ENCODE measurements around the gene UPF1.
A peak's percentile ranks its signal among the peaks of the same experiment; 100 is the strongest.

Gene UPF1

DNA sequence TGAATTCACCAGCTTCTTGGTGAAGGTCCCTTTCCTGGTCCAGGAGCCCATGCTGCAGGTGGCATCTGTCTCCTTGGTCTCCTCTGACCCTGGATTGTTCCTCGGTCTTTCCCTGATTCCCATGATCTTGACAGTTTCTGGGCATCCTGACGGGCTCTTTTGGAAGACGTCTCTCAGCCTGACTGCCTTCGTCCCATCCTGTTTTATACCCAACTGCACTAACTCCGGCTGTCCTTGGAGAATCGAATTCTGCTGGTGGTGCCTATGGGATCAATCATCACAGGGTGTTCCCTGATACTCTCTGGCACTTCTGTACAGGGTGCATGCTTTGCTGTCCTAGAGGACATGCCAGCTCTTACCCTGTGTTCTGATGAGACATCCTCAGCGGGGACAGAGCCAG lies 45.1 kb downstream of the UPF1 start:
- DNase-seq, result no peak

DNA sequence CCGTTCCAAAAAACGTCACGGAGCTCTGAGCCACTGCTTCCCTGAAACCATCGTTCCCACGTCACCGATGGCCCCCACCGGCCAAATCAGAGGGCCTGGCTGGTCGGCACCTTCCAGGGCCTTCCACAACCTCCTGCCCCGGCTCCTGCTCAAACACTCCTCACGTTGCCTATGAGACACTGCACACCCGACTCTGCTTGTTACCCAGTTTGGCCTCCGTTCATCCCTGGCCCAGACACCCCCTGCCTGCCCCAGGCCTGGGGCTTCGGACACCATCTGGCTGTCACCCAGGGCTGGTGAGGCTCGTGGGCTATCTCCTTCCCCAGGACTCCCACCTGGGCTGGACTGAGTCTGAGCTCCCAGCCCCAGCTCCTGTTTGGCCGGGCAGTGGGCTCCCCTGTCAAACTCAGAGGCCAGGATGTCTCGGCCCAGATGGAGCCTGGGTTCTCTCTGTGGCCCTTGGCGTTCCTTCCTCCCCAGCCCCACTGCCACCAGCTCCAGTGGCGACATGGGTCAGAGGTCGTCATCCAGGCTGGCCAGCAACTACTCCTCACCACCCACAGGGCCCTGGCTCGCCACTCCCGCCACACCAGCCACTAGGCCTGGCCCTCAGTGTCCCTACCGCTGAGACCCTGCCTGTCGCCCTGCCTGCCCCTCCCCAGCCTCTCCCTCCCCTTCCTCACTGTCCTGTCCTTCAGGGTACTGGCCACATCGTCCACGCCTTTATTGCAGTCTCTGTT lies 46.5 kb downstream of the UPF1 start:
- no peak for DNase-seq

DNA sequence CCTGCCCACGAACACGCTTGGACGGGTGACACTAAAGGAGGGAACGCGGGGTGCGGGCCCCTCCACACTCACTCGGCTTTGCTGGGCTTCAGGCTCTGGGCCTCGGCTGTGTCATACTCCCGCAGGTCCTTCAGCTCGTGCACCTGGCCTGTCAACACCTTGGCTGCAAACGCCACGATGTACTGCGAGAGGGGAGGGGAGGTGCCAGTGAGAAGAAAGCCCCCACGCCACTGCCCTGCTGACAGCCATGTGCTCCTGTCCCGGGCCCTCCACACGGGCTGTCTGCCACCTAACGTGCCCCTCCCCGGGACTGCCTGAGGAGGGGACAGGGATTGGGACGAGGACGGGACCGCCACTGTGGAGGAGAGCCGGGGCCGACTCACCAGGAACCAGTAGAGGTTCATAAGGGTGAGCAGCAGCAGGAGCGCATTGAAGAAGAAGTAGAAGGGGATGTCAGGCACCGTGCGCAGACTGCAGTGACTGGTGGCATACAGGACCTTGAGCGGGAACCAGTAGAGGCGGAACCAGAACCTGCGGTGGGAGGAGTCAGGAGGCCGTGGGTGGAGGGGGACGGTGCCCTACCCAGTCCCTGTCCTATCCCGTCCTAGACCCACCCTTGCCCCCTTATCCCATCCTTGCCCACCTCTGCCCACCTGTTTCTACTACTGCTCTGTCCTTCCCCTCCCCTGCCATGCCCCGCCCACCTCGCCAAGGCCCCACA lies 47.3 kb downstream of the UPF1 start:
- no peak for DNase-seq

DNA sequence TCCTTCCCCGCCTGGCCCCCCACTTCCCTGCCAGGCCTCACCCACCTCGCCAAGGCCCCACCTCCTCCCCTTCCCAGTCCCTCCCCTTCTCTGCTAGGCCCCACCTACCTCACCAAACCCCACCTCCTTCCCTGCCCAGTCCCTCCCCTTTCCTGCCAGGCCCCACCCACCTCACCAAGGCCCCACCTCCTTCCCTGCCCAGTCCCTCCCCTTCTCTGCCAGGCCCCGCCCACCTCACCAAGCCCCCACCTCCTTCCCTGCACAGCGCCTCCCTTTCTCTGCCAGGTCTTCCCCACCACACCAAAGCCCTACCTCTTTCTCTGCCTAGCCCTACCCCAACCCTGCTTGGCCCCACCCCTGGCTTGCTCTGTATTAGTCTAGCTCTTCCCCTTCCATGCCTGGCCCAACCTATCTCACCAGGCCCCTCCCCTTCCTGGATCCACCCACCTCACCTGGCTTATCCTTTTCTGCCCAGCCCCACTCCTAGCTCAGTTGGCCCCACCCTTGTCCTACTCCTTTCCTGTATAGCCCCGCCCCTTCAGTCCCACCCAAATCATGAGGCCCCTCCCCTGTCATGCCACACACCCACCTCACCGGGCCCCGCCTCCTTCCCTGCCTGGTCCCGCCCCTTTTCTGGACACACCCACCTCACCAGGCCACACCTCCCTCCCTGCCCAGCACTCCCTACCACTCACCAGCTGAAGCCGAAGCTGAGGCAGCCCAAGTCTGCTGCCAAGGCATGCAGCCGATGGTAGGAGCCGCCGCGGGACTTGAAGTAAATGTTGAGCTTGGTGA lies 48.0 kb downstream of the UPF1 start:
- peak; percentile 28 for DNase-seq

DNA sequence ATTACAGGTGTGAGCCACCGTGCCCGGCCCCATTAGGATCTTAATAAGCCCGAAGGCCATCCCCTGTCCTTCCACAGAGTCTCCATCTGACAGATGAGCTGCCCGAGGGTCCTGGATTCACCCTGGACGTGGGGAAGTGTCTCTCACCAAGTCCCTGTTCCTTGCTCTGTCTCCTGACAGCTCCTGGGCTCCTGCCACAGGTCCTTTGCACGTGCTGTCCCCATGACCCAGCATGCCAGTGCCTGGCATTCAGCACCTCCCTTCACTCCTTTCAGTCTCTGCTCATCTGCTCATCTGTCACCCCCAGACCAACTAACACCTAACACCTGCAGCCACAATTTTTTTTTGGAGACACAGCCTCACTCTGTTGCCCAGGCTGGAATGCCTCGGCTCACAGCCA lies 49.7 kb downstream of the UPF1 start:
- no peak for DNase-seq

DNA sequence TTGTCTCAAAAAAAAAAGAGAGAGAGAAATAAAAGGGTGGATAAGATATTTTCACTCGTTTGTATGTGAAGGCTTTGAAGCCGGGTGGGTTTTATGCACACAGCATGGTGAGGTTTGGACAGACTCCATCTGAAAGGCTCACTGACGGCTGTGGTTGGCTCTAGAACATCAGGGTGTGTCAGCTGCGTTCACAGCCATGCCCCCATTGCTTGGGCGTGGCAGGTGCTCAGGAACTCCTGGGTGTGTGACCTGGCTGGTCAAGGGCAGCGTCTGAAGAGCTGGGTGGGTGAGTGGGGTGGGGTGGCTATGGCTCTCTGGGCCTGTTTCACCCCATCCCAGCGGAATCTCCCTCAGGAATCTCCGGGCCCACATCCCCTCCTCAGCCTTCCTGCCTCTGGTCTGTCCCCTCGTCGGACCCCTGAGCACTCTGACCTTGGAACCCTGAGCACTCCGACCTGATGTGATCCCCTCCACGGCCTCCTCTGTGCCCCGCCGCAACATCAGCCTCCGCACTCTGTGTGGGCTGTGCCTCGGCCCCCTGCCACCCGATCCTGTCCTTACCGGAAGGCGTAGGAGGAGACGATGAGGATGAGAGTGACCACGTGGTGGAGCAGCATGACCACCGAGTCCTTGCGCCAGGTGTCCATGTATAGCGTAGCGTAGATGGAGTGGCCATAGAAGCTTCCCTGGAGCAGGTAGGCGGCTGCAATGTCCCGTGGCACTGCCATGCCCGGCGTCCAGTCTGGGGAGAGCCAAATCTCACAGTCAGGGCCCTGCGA lies 52.0 kb downstream of the UPF1 start:
- DNase-seq, result no peak

DNA sequence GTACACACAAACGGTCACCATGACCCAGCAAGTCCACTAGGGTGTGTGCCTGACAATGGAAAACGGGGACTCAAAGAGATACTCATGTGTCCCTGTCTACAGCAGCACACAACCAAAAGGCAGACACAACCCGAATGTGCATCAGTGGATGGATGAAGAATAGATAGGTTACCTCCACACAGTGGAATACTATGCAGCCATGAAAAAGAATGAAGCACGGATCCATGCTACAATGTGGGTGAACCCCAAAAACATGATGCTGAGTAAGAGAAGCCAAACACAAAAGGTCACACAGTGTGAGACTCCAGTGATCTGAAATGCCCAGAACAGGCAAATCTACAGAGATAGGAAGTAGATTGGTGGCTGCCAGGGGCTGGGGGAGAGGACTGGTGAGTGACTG lies 55.2 kb downstream of the UPF1 start:
- DNase-seq, result no peak

DNA sequence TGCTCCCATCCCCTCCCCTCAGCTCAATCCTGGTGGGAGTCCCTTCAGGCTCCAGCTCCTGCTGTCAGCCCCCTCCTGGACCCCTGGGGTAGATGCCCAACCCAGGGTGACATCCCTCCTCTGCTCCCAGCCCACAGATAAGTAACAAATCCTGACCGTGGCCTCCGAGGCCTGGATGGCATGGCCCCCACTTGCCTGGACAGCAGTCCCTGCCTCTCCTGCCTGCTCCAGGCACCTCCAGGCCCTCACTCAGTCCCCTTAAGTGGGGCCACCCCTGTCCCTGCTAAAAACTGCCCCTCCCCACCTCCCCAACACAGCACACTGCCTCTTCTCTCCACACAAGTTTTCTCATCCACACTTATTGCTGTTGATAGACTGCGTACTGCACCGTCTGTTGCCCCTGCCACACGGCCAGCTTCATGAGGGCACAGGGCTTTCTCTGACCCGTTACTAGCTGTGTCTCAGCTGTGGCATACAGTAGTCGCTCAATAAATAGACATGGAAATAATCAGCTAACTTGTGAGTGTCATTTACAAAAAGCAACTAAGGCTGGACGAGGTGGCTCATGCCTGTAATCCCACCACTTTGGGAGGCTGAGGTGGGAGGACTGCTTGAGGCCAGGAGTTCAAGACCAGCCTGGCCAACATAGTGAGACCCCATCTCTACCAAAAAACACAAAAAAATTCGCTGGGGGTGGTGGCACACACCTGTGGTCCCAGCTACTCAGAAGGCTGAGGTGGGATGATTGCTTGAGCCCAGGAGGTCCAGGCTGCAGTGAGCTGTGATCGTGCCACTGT lies 58.4 kb downstream of the UPF1 start:
- no peak for DNase-seq

DNA sequence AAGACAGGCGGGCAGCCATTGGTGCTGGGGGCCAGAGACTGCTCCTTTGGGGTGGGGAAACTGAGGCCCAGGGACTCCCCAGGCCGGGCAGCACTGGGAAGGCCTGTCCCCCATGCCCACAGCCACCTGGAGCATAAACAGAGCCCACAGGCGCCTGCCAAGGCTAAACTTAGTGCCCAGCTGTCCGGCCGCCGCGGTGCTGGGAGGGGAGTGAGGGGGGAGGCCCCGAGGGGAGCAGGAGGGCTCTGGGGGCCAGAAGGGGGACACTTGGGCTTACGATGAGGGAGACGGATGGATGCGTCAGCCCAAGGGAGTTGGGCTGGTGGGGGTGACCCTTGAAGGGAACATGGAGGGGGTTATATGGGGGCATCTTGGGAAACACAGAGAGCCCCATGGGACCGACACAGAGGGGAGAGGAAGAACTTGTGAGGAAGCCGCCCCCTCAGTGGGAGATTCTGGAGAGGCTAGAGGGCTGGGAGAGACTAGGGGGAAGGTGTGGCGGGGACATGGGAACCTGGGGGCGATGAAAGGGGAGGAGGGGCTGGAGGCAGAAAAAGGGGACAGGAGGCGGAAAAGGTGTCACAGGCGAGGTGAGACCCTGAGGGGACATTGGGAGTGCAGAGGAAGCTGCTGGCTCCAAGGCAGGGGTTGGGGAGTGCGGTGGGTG lies 62.0 kb downstream of the UPF1 start:
- no peak for DNase-seq

DNA sequence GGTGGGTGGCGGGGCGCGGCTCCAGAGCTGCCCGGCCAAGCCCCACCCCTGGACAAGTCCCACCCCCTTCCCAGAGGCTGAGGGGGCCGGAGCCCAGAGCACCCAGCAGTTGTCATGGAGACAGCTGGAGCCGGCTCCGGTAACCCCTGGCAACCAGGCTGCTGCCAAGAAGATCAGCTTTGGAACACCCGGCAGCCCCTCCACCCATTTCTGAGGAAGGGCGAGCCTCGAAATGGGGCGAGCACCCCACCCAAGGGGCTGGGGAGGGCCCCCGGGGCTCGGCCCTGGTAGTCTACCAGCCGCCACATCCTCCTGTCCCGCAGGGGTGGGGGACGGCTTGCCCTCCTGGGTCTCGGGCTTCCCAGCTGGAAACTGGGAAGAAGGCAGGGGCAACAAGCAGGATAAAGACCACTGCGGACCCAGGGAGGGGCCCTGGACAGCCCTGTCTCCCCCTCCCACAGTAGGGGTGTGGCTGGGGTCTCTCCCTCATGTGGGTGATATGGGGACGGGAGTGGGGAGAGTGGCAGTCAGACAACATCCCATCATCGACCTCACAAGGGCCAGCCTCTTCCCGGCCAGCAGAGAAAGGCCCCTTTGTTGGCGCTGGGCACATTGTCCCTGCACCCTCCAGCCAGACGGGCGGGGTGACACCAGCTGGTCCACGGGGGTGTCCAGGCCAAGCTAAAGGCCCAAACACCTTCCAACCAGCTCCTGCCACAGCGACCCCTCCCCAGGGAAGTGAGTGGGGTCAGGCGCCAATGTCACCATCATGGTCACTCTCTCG lies 62.7 kb downstream of the UPF1 start:
- DNase-seq, result no peak

DNA sequence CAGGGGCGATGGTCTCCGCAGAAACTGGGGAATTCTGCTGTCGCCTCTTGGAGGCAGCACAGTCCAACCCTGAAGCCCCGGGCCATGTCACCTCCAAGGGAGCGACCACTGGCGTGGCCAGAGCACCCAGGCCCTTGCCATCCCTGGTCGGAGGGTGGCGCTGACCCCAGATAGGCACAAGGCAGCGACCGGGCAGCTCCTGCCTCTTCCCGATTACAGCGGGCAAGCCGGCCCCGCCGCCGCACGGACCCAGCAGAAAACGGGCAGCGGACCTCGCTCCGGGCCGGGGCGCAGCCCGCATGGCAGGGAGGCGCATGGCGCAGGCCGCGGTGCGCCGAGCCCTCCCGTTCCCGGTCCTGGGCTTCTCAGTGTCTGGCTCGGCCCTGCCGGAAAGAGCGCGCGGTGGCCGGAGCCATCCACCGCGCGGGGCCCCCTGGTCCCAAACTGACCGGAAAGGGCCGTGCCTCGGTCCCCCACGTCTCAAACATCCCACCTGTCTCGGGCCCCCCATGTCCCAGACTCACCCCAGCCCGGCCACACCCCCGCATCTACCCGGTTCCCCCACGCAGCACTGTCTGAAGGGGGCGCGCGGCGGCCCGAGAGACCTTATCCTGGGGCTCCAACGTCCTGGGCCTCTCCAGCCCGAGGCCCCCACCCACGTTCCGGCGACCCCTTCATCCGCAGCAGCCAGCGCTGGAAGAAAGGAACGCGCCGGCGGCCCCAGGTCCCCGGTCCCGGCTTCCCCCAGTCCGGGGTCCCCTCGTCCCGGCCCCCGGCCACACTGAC lies 63.5 kb downstream of the UPF1 start:
- no peak for DNase-seq

DNA sequence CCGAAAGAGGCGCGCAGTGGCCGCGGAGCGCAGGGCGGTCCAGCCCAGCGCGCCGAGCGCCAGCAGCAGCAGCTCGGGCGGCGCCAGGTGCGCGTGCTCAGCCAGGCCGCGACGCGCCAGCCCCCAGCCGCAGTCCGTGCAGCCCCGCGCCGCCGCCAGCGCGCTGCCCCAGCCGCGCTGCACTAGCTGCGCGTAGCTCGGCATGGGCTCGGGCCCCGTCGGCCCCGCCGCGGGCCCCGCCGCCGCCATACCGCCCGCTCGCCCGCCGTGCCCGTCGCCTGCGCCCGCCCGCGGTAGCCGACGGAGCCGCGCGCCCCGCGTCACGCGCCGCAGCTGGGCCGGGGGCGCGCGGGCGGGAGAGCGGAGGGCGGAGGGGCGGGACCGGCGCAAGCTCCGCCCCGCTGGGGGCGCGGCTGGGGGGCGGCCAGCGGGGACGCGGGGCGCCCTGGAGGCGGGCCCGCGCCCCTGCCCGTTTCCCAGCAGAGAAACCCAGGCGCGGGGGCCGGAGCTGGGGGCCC lies 64.1 kb downstream of the UPF1 start, which contains the start of gene CERS1:
CERS1 (minus strand) TSS at position 335 of the 518 bp plus-strand sequence; CDS start at position 249, 86 bp downstream.
- DNase-seq, result no peak

DNA sequence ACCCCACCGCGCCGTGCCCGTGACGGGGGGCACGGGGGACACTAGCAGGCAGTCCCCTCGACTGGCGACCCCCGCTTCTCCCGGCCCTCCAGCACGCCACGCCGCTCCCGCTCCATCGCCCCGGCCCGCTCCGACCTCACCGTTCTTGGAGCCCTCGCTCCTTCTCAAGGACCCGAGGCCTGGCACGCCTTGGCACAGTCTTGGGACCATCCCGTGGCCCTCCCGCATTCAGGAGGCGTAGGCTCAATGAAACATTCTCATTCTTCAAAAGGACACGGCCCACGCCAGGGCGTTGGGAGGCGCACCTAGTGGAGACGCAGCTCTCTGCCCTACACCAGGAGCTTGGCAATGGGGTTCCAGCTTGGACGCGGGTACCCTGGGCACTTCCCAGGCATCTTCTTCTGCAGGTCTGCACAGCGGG lies 64.7 kb downstream of the UPF1 start:
- no peak for DNase-seq

DNA sequence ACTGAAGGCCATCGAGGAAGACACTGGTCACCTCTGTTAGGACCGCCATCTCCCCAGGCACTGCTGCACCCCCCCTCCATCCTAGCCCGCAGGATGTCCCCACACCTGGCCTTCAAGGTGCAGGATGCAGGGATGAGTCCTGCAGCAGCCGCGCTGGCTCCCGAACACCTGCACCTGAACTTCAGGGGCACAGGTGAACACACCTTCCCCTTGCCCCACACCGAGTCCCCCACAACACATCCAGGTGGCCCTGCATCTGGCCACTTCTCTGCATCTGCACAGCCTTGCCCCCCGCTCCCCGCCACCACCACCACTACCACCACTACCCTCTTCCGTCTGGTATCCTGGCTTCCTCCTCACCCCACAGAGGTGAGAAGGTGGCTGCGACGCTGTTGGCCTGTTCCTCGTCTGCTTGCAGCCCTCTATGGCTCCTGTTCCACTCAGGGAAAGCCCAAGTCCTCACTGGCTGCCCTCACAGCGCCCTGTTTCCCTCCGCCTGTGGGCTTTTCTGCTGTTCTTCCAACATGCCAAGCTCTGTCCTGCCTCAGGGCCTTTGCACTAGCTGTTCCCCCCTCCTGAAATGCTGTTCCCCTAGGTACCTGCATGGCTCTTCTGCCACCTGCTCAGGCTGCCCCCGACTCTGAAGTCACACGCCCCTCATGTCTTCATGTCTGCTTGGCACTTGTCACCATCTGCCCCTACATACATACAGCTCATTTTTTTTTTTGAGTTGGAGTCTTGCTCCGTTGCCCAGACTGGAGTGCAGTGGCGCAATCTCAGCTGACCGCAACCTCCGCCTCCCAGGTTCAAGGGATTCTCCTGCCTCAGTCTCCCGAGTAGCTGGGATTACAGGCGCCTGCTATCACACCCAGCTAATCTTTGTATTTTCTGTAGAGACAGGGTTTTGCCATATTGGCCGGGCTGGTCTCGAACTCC lies 65.6 kb downstream of the UPF1 start:
- DNase-seq, result no peak

DNA sequence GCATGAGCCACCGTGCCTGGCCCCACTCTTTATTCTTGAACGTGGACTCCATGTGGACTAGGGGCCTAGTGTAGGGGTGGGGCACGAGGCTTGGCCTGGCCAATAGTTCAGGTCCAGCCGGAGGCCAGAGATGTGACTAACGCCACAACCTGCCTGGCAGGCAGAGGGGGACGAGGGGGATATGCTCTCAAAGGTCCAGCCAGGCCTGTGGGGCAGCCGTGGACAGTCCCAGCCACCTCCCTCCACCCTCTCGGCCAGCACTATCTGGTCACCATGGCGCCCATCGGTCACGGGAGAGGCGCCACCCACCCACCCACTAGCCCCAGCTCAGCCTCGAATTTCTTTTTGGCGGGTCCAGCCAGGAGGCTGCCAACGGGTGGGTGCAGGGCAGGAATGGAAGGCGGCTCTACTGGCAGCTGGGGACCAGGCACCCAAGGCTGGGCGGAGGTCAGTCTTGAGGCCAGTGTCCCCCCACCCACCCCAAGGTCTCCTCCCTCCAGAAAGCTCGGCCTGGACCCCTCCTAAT lies 66.4 kb downstream of the UPF1 start:
- no peak for DNase-seq

DNA sequence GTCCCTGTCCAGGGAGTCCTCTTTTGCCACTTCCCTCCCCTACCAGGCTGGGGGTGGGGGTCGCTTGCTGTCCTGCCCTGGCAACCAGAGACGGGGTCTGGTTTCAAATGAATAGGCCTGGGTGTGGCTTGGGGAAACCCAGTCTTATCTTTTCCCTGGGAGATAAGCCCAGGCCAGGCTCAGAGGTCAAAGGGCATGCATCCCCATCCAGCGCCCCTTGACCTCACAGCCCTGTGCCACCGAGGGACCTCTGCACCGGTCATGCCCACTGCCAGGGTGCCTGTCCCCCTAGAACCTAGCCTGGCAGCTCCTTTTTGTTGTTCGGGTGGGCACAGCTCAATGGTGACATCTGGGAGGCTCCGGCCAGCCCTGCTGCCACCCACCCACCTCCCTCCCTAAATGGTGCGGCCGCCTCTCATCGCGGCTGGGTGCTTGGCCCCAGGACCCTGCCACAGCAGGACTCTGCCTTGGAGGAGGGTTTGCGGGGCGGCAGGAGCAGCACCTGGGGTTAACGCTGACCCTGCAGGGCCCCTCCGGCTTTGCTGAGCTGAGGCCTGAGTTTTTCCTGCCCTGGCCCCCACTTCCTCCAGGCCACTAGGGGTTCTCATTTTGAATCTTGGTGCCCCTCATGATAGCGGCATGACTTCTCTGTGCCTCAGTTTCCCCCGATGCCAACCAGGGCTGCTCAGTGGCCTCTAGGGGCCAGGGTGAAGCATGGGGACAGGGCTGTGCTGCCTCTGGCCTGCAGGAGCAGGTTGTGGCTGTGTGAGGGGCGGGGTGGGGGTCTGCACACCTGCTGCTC lies 67.0 kb downstream of the UPF1 start:
- DNase-seq, result no peak

Data from CD4-positive, alpha-beta T cell treated with Interleukin-10 for 1 hour (primary cell).